Measurements from ENCODE around the gene GRAMD1A. TPM values are rescaled to one million over a fixed set of nuclear protein-coding genes. Genes with fewer than 3 reads are reported as not detected.

GRAMD1A gene
- total RNA-seq, 1 experiment from 2014 or later, result 42.9 TPM

DNA sequence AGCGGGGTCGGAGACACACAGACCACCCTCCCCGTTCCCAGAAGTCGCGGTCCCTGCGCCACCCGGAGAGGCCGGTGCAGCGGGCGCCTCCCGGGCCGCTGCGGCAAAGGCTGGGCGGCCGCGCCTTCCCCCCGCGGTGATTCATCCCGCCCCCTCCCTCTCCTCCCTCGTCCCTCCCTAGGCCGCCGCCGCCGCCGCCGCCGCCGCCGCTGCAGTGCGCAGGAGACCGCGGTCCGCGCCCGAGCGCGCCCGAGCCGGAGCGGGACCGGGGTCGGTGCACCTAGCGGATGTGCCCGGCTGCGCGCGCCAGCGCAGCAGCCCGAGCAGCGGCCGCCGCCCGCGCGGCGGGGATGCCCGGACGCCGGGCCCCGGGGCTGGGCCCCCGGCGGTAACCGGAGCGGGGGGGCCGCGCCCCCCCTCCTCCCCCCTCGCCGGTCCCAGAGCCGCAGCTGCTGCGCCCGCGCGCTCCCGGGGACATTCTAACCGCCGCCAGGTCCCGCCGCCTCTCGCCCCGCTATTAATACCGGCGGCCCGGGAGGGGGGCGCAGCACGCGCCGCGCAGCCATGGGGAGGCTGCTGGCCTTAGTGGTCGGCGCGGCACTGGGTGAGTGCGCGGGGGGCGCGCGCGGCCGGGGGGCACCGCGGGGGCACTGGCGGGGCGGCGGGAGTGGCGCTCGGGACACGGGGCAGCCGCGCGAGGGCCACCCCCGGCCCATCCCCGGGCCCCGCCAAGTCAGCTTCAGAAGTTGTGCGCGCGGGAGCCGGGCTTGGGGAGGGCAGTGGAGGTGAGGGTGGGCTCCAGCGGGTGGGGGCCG is 30.3 kb downstream of the GRAMD1A start, which contains the start of gene SCN1B:
TSS of gene SCN1B (plus strand) at position 214 of the 815 bp plus-strand sequence. CDS start at position 565, 351 bp downstream.
- in situ Hi-C loops (cut with HindIII; ENCODE audit: low sequenced_read_pairs), result no loop called here
- DNase-seq (ENCODE audit: low spot score), result peak; percentile 48

DNA sequence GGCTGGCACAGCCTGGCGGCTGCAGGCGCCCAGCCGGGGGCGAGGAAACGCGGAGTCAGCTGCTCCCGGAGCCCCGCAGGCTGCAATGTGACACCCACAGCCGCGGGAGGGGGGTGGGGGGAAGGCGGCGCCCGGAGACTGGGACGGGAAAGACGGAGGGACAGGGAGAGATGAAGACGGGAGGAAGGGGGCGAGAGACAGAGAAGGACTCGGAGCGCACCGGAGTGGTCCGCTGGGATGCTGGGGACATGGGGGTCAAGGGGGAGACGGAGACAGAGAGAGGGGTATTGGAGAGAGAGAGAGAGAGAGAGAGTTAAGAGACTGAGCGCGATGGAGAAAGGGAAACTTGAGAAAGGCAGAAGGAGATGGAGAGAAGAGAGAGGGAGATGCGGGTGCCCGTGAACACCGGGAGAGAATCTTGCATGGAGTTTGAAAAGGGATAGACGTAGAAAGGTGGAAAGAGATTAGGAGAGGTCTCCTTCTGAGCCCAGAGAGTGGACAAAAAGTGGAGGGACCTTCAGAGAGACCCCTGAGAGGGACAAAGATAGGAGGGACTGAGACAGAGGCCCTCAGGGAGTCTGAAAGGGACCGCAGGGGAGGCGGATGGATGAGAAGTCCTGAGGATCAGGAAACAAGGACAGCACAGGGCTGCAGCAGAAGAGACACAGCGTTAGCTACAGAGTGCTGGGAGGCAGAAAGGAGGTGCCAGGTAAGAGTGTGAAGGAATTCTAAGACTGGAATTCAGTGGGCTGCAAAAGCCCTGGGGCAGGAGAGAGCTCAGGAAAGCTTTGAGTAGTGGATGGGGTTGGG is 31.2 kb downstream of the GRAMD1A start:
- in situ Hi-C loops (cut with HindIII; ENCODE audit: low sequenced_read_pairs), result no loop called here
- DNase-seq (ENCODE audit: low spot score), result peak; percentile 70

DNA sequence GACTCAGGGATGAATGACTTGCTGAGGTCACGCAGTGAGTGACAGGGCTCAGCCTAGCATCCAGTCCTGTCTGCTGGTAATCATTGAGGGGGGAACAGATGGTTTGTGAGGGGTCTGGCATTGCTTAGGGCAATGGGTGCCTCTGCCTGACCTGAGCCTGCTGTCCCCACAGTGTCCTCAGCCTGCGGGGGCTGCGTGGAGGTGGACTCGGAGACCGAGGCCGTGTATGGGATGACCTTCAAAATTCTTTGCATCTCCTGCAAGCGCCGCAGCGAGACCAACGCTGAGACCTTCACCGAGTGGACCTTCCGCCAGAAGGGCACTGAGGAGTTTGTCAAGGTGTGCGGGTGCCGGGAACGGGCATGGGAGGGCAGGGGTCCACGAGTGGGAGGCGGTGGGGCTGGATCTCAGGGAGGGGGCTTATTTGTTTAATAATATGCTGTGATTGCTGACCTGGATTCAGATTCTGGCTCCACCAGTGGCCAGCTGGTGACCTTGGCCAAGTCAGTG is 32.3 kb downstream of the GRAMD1A start:
- in situ Hi-C loops (cut with HindIII; ENCODE audit: low sequenced_read_pairs), result no loop called here
- DNase-seq (ENCODE audit: low spot score), result peak; percentile 43

DNA sequence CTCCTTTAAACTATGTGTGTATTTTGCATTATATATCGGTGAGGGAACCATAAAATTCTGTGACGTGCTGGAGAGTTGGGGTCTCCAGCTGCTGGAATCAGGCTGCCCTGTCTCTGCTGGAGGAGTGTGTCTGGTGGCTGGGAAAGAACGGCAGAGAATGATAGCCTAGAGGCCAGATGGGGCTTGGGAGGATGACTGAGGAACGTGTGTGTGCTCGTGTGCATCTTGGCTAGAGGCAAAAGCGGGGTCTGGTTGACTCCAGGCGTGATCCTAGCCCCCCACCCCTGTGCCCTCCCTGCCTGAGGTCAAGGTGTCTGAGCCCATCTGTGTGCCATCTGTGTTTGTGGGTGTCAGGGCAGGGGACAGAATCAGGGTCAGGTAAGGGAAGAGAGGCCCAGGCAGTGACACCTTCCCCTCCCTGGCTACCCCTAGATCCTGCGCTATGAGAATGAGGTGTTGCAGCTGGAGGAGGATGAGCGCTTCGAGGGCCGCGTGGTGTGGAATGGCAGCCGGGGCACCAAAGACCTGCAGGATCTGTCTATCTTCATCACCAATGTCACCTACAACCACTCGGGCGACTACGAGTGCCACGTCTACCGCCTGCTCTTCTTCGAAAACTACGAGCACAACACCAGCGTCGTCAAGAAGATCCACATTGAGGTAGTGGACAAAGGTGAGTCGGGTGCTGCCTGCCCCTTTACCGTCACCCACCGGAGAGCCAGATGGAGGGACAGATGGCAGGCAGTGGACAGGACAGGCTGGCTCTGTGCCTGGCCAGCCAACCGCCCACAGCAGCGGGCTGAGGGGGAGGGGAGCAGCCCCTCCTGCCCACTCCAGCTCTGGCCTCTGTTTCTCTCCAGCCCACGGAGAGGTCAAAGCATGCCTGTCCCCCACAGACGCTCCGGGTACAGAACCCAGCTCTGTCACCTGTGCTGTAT is 33.2 kb downstream of the GRAMD1A start:
- DNase-seq (ENCODE audit: low spot score), result peak; percentile 79
- in situ Hi-C loops (cut with HindIII; ENCODE audit: low sequenced_read_pairs), result no loop called here

DNA sequence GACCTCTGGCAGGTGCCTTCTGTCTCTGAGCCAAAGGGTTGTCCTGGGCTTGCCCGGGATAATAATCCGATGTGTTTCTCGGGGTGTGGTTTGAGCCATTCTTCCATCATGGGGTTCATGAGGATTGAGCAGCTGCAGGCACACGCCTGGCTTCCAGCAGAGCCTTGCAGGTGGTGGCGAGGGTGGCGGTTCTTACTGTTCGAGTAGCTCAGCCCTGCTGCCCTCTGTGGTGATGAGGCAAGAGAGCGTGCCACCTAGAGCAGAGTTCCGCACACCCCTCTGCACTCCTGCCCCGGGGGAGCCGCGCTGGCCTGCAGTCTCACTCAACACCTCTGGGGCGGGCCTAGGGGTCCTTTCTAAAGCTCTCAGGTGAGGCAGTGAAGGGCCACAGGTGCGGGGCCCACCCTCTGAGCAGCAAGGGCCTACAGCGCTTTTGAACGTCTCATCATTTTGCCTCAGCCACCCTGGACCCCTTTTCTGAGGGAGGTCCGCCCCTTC is 33.9 kb downstream of the GRAMD1A start:
- no peak for DNase-seq (ENCODE audit: low spot score)
- in situ Hi-C loops (cut with HindIII; ENCODE audit: low sequenced_read_pairs), result no loop called here

DNA sequence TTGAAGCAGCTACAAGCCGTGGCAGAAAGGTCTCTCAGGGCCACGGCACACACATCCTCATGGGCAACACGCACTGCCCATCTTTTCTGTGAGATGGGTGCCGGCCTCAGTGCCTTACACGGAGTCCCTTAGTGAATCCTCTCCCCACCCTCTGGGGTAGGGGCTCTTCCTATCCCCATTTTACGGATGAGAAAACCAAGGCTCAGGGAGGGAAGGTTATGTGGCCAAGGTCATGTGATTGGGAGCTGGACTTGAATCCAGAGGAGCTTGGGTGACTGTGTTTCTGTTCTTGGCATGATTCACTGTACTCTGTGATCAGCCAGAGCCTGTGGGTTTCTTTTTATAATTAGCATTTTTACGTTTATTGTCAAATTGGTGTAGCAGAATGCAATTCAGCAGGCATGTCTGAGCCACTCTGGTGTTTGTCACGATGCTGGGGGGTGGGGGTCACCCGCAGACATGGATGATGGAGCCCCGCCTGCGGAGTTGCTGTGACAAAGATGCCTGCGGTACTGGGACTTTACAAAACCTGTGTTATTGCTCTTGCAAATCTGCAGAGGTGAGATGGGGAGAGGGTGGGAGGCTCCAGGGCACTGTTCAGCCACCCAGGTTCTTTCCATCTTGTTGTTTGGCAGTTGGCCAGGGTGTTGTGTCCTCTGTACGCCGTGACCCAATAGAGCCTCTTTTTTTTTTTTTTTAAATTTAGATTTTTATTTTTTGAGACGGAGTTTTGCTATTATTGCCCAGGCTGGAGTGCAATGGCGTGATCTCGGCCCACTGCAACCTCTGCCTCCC is 34.7 kb downstream of the GRAMD1A start:
- in situ Hi-C loops (cut with HindIII; ENCODE audit: low sequenced_read_pairs), result no loop called here
- peak; percentile 61 for DNase-seq (ENCODE audit: low spot score)

DNA sequence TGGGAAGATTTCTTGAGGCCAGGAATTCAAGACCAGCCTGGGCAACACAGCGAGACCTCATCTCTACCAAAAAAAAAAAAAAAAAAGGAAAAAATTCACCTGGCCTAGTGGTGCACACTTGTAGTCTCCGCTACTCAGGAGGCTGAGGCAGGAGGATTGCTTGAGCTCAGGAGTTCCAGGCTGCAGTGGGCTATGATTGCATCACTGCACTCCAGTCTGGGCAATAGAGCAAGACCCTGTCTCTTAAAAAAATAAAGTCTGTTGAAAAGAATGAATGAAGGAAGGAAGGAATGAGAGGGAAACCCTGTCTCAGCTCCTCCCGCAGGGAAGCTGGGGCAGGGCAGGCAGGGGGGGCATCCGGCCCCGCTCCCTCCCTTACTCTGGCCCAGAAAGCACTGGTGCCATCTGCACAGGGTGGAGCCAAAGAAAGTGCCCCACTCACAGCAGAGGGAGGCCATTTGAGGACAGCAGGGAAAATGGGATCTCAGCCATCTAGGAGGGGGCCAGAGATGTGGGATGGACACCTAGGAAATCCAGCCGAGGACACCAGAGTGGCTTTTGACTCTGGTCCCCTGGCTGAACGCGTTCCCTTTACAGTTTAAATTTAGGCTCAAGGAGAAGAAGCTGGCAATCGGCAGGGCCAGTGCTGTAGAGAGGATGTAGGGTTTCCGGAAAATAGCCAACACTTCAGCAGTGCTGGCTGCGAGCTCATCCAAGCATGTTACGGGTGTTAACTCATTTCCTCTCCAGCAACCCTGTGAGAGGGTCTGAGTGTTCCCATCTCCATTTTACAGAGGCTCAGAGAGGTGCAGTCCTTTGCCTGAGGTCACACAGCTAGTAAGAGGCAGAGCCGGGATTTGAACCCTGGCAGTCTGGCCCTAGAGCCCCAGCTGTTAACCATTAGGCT is 37.8 kb downstream of the GRAMD1A start:
- in situ Hi-C loops (cut with HindIII; ENCODE audit: low sequenced_read_pairs), result no loop called here
- peak; percentile 95 for DNase-seq (ENCODE audit: low spot score)

DNA sequence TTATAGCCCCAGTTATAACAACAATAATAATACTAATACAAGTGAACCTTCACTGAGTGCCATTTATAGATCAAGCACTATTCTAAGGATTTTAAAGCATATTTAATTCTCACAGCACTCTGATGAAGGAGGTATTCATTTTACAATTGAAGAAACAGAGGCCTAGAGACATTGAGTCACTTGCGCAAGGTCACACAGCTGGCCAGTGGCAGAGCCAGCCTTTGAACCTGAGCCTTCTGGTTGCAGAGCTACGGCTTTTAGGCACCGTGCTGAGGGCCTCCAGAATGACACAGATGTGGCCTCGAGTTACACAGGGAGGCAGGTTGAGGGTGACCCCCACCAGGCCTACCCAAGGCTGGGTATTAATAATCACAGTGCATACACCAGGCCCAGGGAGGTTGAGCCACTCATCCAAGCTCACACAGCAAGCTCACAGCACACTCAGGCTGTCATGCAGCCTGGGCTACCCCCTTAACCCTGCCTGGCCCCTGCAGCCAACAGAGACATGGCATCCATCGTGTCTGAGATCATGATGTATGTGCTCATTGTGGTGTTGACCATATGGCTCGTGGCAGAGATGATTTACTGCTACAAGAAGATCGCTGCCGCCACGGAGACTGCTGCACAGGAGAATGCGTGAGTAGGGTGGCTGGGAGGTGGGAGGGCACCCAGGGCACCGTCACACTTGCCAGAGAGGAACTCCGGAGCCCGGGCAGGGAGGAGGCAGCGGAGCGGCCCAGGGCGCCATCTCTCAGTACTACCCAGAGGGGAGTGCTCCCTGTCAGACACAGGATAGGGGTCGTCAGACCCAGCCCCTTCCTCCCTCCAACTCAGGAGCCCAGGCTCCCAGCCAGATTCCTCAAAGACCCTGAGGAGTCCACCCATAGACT is 38.7 kb downstream of the GRAMD1A start:
- in situ Hi-C loops (cut with HindIII; ENCODE audit: low sequenced_read_pairs), result no loop called here
- DNase-seq (ENCODE audit: low spot score), result peak; percentile 38

DNA sequence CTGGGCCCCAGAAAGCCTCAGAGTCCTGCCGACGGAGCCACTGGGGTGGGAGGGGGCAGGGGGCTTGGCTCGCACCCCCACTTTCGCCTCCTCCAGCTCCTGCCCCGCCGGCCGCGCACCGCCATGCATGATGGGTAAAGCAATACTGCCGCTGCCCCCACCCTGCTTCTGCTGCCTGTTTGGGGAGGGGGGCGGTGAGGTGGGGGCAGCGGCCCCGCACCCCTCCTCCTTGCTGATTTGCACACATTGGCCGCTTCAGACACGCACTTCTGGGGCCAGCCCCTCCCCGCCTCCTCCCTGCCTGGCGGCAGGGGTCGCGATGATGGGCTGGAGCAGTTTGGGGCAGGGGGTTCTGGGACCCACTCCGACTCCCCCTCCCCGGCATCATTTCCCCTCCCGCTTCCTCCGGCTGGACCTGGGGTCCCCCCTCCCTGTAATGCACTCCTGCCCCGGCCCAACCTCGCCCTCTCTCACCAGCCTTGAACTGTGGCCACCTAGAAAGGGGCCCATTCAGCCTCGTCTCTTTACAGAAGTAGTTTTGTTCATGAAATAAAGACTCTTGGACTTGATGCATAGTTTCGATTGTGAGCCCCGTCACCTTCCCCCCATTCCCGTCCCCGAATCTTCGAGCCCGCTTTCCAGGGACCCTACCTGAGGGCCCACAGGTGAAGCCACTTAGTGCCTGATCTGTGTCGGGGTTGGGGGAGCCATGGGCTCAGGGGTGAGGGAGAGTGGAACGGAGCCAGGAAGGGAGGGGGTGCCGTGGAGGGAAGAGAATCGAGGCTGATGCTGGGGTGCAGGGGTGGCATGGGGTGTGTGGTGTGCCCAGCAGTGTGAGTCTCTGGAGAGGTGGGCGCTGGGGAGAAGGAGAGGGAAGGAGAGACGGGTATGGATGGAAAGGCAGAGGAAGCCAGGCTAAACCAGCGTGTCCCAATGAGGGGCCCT is 40.0 kb downstream of the GRAMD1A start:
- DNase-seq (ENCODE audit: low spot score), result no peak
- in situ Hi-C loops (cut with HindIII; ENCODE audit: low sequenced_read_pairs), result no loop called here

DNA sequence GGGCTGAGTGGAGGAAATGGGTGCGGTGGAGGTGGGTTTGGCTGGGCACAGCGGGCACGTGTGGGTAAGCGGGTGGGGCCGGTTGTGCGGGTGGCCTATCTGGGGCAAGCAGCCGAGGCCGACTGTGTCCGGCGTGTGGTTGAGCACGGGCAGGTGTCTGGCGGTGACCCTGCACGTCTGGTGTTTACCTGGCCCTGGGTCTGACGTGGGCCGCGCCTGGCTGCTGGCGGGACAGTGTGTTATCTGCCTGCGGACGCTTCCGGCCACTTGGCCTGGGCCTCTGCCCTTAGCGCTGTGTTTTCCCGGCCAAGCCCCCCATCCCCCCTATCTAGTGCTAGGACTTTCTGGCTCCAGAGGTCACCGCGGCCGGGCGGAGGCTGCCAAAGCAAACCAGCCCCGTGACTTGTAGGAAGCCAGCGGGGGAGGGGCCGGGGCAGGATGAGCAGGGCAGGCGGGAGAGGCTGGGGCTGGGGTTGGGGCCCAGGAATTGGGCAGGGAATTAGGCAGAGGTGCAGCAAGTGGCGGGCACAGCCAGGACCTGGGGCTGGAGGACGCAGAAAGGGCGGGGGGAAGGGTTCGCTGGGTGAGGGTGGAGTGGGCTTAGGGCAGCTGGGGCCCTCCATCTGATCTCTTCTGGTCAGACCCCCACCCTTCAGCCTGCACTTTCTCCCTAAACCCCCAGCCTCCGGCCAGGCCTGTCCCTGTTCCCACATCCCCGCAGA is 40.9 kb downstream of the GRAMD1A start:
- peak; percentile 72 for DNase-seq (ENCODE audit: low spot score)

DNA sequence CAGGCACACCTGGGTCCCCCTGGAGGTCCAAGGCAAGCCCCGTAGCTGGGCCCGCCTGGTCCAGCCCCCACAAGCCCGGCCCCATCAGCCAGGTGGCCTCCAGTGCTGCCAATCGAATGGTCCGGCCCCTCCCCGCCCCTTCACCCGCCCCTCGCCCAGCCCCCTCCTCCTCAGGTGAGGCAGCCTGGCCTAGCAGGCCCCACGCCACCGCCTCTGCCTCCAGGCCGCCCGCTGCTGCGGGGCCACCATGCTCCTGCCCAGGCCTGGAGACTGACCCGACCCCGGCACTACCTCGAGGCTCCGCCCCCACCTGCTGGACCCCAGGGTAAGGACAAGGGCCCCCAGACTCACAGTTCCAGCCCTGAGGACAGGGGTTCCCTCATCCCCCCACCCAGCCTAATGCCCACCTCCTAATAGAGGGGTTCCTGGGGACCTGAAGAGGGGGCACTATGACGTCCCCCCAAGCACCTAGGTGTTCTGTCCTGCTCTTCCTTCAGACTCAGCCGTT is 41.5 kb downstream of the GRAMD1A start, which contains the start of gene HPN:
TSS of gene HPN (plus strand) at position 174 of the 508 bp plus-strand sequence. CDS start 786 bp downstream, outside the sequence.
- DNase-seq (ENCODE audit: low spot score), result no peak
- in situ Hi-C loops (cut with HindIII; ENCODE audit: low sequenced_read_pairs), result no loop called here

More for the DNA sequence above, 40.9 kb downstream of the GRAMD1A start:
- in situ Hi-C loops (cut with HindIII; ENCODE audit: low sequenced_read_pairs), result no loop called here

DNA sequence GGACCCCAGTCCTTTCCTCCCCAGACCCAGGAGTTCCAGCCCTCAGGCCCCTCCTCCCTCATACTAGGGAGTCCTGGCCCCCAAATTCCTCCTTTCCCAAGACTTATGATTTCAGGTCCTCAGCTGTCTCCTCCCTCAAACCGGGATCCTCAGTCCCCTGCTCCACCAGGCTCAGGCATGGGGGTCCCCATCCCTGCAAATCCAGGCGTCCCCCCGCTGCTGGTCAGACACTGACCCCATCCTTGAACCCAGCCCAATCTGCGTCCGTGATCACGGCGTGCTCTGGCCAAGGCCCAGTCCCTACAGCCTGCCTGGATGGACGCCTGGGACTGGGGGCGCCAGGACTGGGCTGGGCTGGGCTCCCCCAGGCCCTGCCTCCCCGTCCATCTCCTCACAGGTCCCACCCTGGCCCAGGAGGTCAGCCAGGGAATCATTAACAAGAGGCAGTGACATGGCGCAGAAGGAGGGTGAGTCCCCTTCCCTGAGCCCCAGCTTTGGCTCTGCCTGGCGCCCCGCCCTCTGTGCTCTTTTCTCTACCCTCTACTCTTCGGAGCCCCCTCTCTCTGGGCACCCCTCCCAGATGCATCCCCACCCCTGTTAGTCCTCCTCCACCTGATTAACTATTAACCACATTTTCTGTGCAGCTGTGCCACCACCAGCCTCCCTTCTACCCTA is 42.1 kb downstream of the GRAMD1A start:
- DNase-seq (ENCODE audit: low spot score), result no peak
- in situ Hi-C loops (cut with HindIII; ENCODE audit: low sequenced_read_pairs), result no loop called here

DNA sequence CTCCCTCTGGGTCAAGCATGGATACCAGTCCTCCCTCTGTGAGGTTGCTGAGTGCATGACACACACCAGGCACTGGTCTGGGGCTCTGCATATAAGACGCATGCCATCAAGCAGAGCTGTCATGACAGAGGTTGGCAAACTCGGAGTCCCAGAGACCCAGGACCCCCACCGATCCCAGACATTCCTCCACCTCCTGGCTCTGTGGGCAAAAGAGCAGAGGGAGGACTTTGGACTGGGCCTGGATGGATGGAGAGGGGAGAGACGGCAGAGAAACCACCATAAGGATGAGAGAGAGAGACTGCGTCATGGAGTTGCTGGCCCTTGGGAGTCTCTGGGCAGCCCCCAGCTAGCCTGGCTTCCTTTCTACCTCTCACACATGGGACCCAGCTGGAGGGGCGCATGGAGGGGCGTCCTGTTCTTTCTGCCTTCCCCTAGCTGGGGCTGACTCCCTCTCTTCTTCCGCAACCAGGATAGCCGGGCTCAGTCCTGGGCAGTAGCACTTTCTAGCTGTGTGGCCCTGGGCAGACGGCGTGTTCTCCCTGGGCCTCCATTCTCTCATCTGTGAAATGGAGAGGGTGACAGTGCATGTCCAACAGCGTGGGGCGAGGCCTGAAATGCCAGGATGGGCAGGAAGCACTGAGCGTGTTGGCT is 43.0 kb downstream of the GRAMD1A start:
- DNase-seq (ENCODE audit: low spot score), result no peak
- in situ Hi-C loops (cut with HindIII; ENCODE audit: low sequenced_read_pairs), result no loop called here

All from G401 (cell line).